Measurements from ENCODE around the gene NBEAL1.
"Not testable (repeated sequence)": the region's sequence is repeated elsewhere in the genome, so short reads cannot be mapped to it uniquely, and the experiment has no call there.

The NBEAL1 gene

GRCh38 chr2:203014456-203015199 lies at the start of gene NBEAL1:
NBEAL1 (plus strand) TSS chr2:203014875; CDS start chr2:203016385, 1,510 bp downstream.
- H3K4me3 ChIP-seq (ENCODE audit: low read depth, low read length): peak within 1 kb of the TSS; percentile 83

- H3K4me3 ChIP-seq (ENCODE audit: low read depth, low read length): no peak overlapping the region
Measured at GRCh38 chr2:202965810-202966460, 48.7 kb upstream of the NBEAL1 start.

- not testable (repeated sequence) for H3K4me3 ChIP-seq (ENCODE audit: low read depth, low read length)
Measured at GRCh38 chr2:202969404-202969803, 45.3 kb upstream of the NBEAL1 start.

GRCh38 chr2:202976809-202977208 lies 37.9 kb upstream of the NBEAL1 start:
- no peak overlapping the region for H3K4me3 ChIP-seq (ENCODE audit: low read depth, low read length)

- no peak overlapping the region for H3K4me3 ChIP-seq (ENCODE audit: low read depth, low read length)
Measured at GRCh38 chr2:202982779-202983491, 31.7 kb upstream of the NBEAL1 start.

- H3K4me3 ChIP-seq (ENCODE audit: low read depth, low read length): no peak overlapping the region
Measured at GRCh38 chr2:202989749-202990148, 24.9 kb upstream of the NBEAL1 start.

- H3K4me3 ChIP-seq (ENCODE audit: low read depth, low read length): no peak overlapping the region
Measured at GRCh38 chr2:202990501-202990900, 24.2 kb upstream of the NBEAL1 start.

- H3K4me3 ChIP-seq (ENCODE audit: low read depth, low read length): not testable (repeated sequence)
Measured at GRCh38 chr2:202997113-202997512, 17.6 kb upstream of the NBEAL1 start.

- H3K4me3 ChIP-seq (ENCODE audit: low read depth, low read length): no peak overlapping the region
Measured at GRCh38 chr2:203002054-203002821, 12.4 kb upstream of the NBEAL1 start.

- H3K4me3 ChIP-seq (ENCODE audit: low read depth, low read length): no peak overlapping the region
Measured at GRCh38 chr2:203003716-203004115, 11.0 kb upstream of the NBEAL1 start.

- no peak overlapping the region for H3K4me3 ChIP-seq (ENCODE audit: low read depth, low read length)
Measured at GRCh38 chr2:203016716-203017115, 2.0 kb downstream of the NBEAL1 start.

- no peak overlapping the region for H3K4me3 ChIP-seq (ENCODE audit: low read depth, low read length)
Measured at GRCh38 chr2:203018181-203018580, 3.5 kb downstream of the NBEAL1 start.

GRCh38 chr2:203019142-203019541 lies 4.5 kb downstream of the NBEAL1 start:
- H3K4me3 ChIP-seq (ENCODE audit: low read depth, low read length): no peak overlapping the region

GRCh38 chr2:203021991-203022390 lies 7.3 kb downstream of the NBEAL1 start:
- no peak overlapping the region for H3K4me3 ChIP-seq (ENCODE audit: low read depth, low read length)

- H3K4me3 ChIP-seq (ENCODE audit: low read depth, low read length): no peak overlapping the region
Measured at GRCh38 chr2:203022751-203023150, 8.1 kb downstream of the NBEAL1 start.

GRCh38 chr2:203025592-203025991 lies 10.9 kb downstream of the NBEAL1 start:
- H3K4me3 ChIP-seq (ENCODE audit: low read depth, low read length): no peak overlapping the region

- H3K4me3 ChIP-seq (ENCODE audit: low read depth, low read length): no peak overlapping the region
Measured at GRCh38 chr2:203030545-203030944, 15.9 kb downstream of the NBEAL1 start.

- H3K4me3 ChIP-seq (ENCODE audit: low read depth, low read length): no peak overlapping the region
Measured at GRCh38 chr2:203030991-203031390, 16.3 kb downstream of the NBEAL1 start.

GRCh38 chr2:203033395-203033794 lies 18.7 kb downstream of the NBEAL1 start:
- H3K4me3 ChIP-seq (ENCODE audit: low read depth, low read length): no peak overlapping the region

GRCh38 chr2:203035879-203036470 lies 21.3 kb downstream of the NBEAL1 start:
- no peak overlapping the region for H3K4me3 ChIP-seq (ENCODE audit: low read depth, low read length)

- no peak overlapping the region for H3K4me3 ChIP-seq (ENCODE audit: low read depth, low read length)
Measured at GRCh38 chr2:203037026-203037425, 22.4 kb downstream of the NBEAL1 start.

All from iPS-11a (cell line).